Kidney capillary endothelial cell (primary cell): Measurements from ENCODE around the gene FAM170A.

Experiments
- DNase-seq: peaks from one replicate; pipeline ENCODE4 v3.0.0-alpha.2; 2018; ENCODE audit warnings: low spot score

FAM170A gene

GRCh38 chr5:119629339-119629738 lies at the start of gene FAM170A:
Gene FAM170A (plus strand): TSS chr5:119629558. CDS start chr5:119629769, 211 bp downstream.
- DNase-seq = no peak

GRCh38 chr5:119582987-119583386 lies 46.4 kb upstream of the FAM170A start:
- no peak for DNase-seq

GRCh38 chr5:119583684-119584083 lies 45.7 kb upstream of the FAM170A start:
- no peak for DNase-seq

DNA sequence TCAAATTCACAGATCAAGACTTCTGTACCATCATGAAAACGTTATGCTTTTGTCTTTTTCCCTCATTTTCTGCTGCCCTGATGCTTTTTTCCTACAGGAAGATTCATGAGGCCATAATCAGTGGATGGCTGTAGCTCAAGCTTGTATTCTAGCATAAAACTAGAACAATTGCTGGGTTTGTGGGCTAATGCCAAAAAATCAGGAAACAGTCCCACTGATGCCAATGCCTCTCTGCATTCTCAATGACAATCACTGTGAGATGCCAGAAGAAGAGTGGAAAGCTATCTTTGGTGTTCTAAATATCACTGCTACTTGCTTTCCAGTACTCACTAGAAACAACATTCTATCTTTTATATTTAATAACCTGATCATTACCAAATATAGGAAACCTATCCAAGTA lies 33.3 kb upstream of the FAM170A start:
- DNase-seq = no peak

DNA sequence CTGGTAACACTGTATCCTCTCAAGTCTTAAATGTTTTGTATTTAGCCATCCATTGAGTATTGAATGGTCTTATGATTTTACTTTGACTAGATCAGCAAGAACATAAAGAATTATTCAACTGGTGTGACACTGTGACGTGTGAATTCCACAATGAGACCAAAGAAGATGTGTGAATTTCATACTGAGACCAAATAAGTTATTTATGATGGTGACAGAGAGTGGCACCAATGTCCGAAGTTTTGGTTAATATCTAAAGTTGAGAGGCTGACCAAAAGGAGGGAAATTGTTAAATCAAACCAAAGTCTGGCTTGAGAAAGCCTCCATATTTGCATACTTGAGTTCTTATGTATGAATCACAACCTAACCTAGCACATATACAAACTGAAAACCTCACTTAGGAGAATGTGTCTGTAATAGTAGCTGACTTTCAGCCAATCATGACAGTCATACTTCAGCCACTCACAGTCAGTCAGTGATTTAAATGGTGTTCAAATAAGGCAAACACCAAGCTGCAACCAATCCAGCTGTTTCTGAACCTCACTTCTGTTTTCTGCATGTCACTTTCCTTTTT lies 31.5 kb upstream of the FAM170A start:
- no peak for DNase-seq

GRCh38 chr5:119613937-119614336 lies 15.4 kb upstream of the FAM170A start:
- no peak for DNase-seq

DNA sequence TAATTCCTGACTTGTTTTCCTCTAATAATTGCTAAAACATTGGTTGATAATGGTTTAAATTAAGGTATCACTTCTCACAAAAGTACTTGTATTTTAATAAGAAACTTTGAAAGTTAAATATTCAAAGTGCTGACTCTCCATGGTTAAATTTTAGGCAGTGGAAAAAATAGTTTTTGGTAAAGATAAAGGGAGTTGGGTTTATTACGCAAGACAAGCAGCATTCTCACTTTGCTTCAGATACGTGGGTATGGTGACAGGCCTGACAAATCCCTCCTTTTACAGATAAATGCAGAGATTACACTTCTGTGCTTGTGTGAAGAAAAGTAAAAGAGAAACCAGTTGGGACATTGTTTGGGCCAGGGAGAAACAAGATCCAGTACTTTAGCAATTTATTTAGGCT lies 14.5 kb upstream of the FAM170A start:
- DNase-seq = no peak

GRCh38 chr5:119626086-119626485 lies 3.3 kb upstream of the FAM170A start:
- DNase-seq = no peak

DNA sequence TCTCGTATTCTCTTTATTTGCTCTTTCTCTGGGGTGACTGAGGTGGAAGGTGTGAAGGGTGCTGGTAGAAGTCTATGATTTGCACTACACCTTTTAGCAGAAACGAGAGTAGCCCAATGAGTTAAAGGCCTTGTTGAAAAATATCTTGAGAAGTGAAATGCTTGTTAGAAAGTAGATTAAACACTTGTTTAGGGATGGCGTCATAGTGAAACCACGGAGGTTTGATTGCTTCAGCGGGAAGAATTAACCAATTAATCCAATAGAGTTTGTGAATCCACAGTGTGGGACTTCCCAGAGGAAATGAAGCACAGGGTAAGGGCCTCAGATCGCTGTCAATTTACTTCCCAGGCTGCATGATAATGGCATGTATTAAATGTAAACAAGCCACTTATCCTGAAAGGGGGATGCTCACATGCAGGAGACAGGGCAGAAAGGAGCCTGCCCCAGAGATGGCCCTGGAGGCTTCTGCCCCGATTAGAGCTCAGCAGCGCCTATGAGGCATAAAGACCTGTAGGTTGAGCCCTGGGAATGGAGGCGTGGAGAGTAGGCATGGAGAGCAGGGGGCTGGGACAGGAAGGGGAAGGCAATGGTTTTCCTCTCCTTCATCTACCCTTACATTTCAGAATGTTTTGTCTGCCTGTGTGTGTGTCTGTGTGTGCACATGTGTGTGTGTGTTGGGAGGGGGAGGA lies 1.5 kb downstream of the FAM170A start:
- no peak for DNase-seq

GRCh38 chr5:119631660-119632059 lies 2.3 kb downstream of the FAM170A start:
- DNase-seq = no peak

GRCh38 chr5:119651486-119651885 lies 22.1 kb downstream of the FAM170A start:
- DNase-seq = no peak

GRCh38 chr5:119655061-119655460 lies 25.7 kb downstream of the FAM170A start:
- DNase-seq = no peak

- DNase-seq = no peak
Measured at GRCh38 chr5:119656023-119656422, 26.7 kb downstream of the FAM170A start.

- DNase-seq = no peak
Measured at GRCh38 chr5:119666542-119666941, 37.2 kb downstream of the FAM170A start.

- DNase-seq = no peak
Measured at GRCh38 chr5:119678351-119679028, 49.1 kb downstream of the FAM170A start.

DNA sequence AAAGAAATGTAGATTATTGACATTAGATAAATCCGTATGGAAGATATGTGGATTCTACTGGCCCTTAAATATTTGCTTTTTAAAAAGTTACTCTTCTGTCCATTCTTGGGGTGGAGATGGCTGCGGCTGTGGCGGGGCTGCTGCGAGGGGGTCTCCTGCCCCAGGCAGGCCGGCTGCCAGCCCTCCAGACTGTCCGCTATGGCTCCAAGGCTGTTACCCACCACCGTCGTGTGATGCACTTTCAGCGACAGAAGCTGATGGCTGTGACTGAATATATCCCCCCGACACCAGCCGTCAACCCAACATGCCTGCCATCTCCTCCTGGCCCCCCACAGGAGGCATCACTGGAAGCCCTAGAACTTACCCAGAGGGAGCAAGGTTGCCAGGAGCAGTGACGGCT lies 50.7 kb downstream of the FAM170A start:
- DNase-seq = no peak

GRCh38 chr5:119681734-119682133 lies 52.4 kb downstream of the FAM170A start:
- no peak for DNase-seq

- DNase-seq = no peak
Measured at GRCh38 chr5:119682372-119682771, 53.0 kb downstream of the FAM170A start.
